HCT116 (cell line): Measurements from ENCODE around the gene SFRP4. TPM values are rescaled to one million over a fixed set of nuclear protein-coding genes. Genes with fewer than 3 reads are reported as not detected.

Experiments
- ATAC-seq: fragments of 200-7000 bp; cut with Tn5 transposase; 2 replicates; pipeline ENCODE4 v1.9.1; 2020; ENCODE audit warnings: mild to moderate bottlenecking, moderate library complexity
- BruUV-seq: library from RNA; stranded (reverse); fragments of 400-500 nt; replicated peaks from 2 replicates; lab custom pipeline; 2021; lab: Mats Ljungman, UMichigan
- CTCF ChIA-PET: fragments of 300-600 bp; sonication (Branson Sonifier 250); formaldehyde crosslinking; loops from one replicate; lab custom pipeline; 2021; ENCODE audit warnings: antibody characterized with exemption; lab: Charles Lee
- POLR2A ChIA-PET: fragments of 300-600, 350-600 bp; sonication (Branson Sonifier 250); formaldehyde crosslinking; loops from one replicate; lab custom pipeline; 2021; ENCODE audit warnings: antibody characterized with exemption; lab: Charles Lee
- RAD21 ChIA-PET, 2 experiments: fragments of 300-600 bp; sonication (Branson Sonifier 250); formaldehyde crosslinking; loops; one replicate each; lab custom pipeline; 2023; ENCODE audit warnings: low total read pairs in 2 of 2; ENCODE audit not compliant: uncharacterized antibody in 2 of 2, unreplicated experiment in 2 of 2, low non-redundant PET in 1 of 2; lab: Charles Lee
- DNase-seq: peaks from one replicate; pipeline ENCODE4 v3.0.0-alpha.2; 2010; ENCODE audit warnings: low read depth, low spot score
- H2AFZ ChIP-seq: fragments of 200-600 bp; shearing (Covaris generic), sonication (generic); 2 replicates; pipeline ENCODE4 v1.6.1; 2017; ENCODE audit warnings: low read depth, mixed run types, mixed read lengths, antibody characterized with exemption, low read length; ENCODE audit not compliant: poor library complexity, severe bottlenecking
- H3K27ac ChIP-seq: 2 replicates; pipeline ENCODE4 v1.5.1; 2012; ENCODE audit warnings: low read depth, low read length
- H3K27me3 ChIP-seq: fragments of 200-600 bp; sonication (generic); 2 replicates; pipeline ENCODE4 v1.6.1; 2016; ENCODE audit warnings: mixed run types, low read length, mixed read lengths; ENCODE audit not compliant: insufficient read depth
- H3K36me3 ChIP-seq, 2 experiments: fragments of 200-500 bp in 1 of 2; fragments of 200-600 bp in 1 of 2; sonication (Bioruptor generic) in 1 of 2; sonication (generic) in 1 of 2; 2 replicates each; pipeline versions ENCODE4 v1.5.1 to v1.6.1; 2014 to 2016; ENCODE audit warnings: low read length in 2 of 2, inconsistent platforms in 1 of 2, mixed read lengths in 1 of 2, mixed run types in 1 of 2; ENCODE audit not compliant: insufficient read depth in 2 of 2, control insufficient read depth in 1 of 2
- H3K4me1 ChIP-seq, 2 experiments: fragments of 200-600 bp in 1 of 2; sonication (generic) in 1 of 2; 2 replicates each; pipeline versions ENCODE4 v1.5.1 to v1.6.1; 2012 to 2017; ENCODE audit warnings: low read length in 2 of 2, inconsistent platforms in 1 of 2, mild to moderate bottlenecking in 1 of 2, mixed read lengths in 1 of 2, mixed run types in 1 of 2, moderate library complexity in 1 of 2; ENCODE audit not compliant: insufficient read depth in 2 of 2, control insufficient read depth in 1 of 2
- H3K4me2 ChIP-seq: fragments of 200-600 bp; sonication (generic); 2 replicates; pipeline ENCODE4 v1.6.1; 2017; ENCODE audit warnings: mixed run types, low read length, mixed read lengths
- H3K4me3 ChIP-seq, 2 experiments: fragments of 200-600 bp in 1 of 2; sonication (generic) in 1 of 2; replicated peaks in 1 of 2; 2 replicates each; pipeline ENCODE4 v1.5.1; 2011 to 2016; ENCODE audit warnings: low read length in 2 of 2, control low read depth in 1 of 2, low read depth in 1 of 2, mild to moderate bottlenecking in 1 of 2, mixed read lengths in 1 of 2, mixed run types in 1 of 2
- H3K79me2 ChIP-seq: fragments of 200-600 bp; sonication (generic); 2 replicates; pipeline ENCODE4 v1.6.1; 2017; ENCODE audit warnings: mild to moderate bottlenecking, mixed run types, low read length, moderate library complexity, mixed read lengths; ENCODE audit not compliant: insufficient read depth
- H3K9ac ChIP-seq: fragments of 200-600 bp; sonication (generic); 2 replicates; pipeline ENCODE4 v1.6.1; 2016; ENCODE audit warnings: low read length, mixed read lengths
- H3K9me2 ChIP-seq: fragments of 200-600 bp; sonication (generic), shearing (Covaris generic); 2 replicates; pipeline ENCODE4 v1.6.1; 2017; ENCODE audit warnings: mixed run types, mild to moderate bottlenecking, moderate library complexity; ENCODE audit not compliant: insufficient read depth
- H3K9me3 ChIP-seq, 2 experiments: fragments of 200-500 bp in 1 of 2; fragments of 200-600 bp in 1 of 2; sonication (Bioruptor generic) in 1 of 2; sonication (generic) in 1 of 2; 2 replicates each; pipeline ENCODE4 v1.6.1; 2014 to 2017; ENCODE audit warnings: low read length in 2 of 2, mixed read lengths in 2 of 2, inconsistent platforms in 1 of 2, low read depth in 1 of 2, mild to moderate bottlenecking in 1 of 2, mixed run types in 1 of 2, moderate library complexity in 1 of 2; ENCODE audit not compliant: control insufficient read depth in 1 of 2, insufficient read depth in 1 of 2
- H4K20me1 ChIP-seq: fragments of 200-600 bp; sonication (generic), shearing (Covaris generic); 2 replicates; pipeline ENCODE4 v1.6.1; 2017; ENCODE audit warnings: mixed run types, mild to moderate bottlenecking, moderate library complexity; ENCODE audit not compliant: insufficient read depth
- CEBPB ChIP-seq: IDR thresholded peaks from 2 replicates; pipeline ENCODE4 v1.6.1; 2012; ENCODE audit warnings: low read depth
- EZH2phosphoT487 ChIP-seq: fragments of 200-600 bp; IDR thresholded peaks from 2 replicates; pipeline ENCODE4 v1.6.1; 2018; ENCODE audit warnings: antibody characterized with exemption, borderline replicate concordance
- MAX ChIP-seq: IDR thresholded peaks from 2 replicates; pipeline ENCODE4 v1.6.1; 2012
- REST ChIP-seq: IDR thresholded peaks from 2 replicates; pipeline ENCODE4 v1.6.1; 2012; ENCODE audit warnings: low read depth
- SIN3A ChIP-seq: IDR thresholded peaks from 2 replicates; pipeline ENCODE4 v1.6.1; 2012; ENCODE audit warnings: low read depth
- SRF ChIP-seq: IDR thresholded peaks from 2 replicates; pipeline ENCODE4 v1.6.1; 2012; ENCODE audit warnings: low read depth
- TCF7L2 ChIP-seq: IDR thresholded peaks from 2 replicates; pipeline ENCODE4 v1.7.0; 2011; ENCODE audit warnings: borderline replicate concordance, inconsistent platforms; ENCODE audit not compliant: insufficient read depth, insufficient read length; ENCODE audit errors: extremely low read depth
- ZFX ChIP-seq: fragments of 450-650 bp; IDR thresholded peaks from 2 replicates; pipeline ENCODE4 v1.6.1; 2017
- intact Hi-C: fragments of 100-400 bp; cut with micrococcal nuclease; formaldehyde crosslinking; loops from 2 replicates; pipeline ENCODE4 v1.10.0; 2022
- total RNA-seq: library from RNA; stranded (reverse); gene quantifications from one replicate; pipeline ENCODE4 v1.2.1, GENCODE V29; 2021; ENCODE audit not compliant: unreplicated experiment

Gene SFRP4
- total RNA-seq, 1 experiment from 2014 or later: 0.25 TPM

GRCh38 chr7:37943905-37944736 is 27.5 kb upstream of the SFRP4 start:
- DNase-seq (no peak), ATAC-seq (no peak)
- peaks cover 9 to 14% of the 10 kb centered on the region in 2 experiments for H3K4me1 ChIP-seq
- no peak overlapping the region for H3K4me2 ChIP-seq
- peaks cover 16% of the 10 kb centered on the region; the same call in 1 of the 2 replicates for H3K79me2 ChIP-seq
- no peak overlapping the region for H3K9ac ChIP-seq
- ChIA-PET POLR2A (no interaction called here), RAD21 (no interaction called here), CTCF (no interaction called here)
- H3K9me2 ChIP-seq: no peaks in the 10 kb centered on the region
- no peaks in the 10 kb centered on the region for H3K27me3 ChIP-seq
- no peak overlapping the region for H2AFZ ChIP-seq
- H3K36me3 ChIP-seq: no peaks in the 10 kb centered on the region
- H3K4me3 ChIP-seq: no peak overlapping the region
- H3K27ac ChIP-seq: no peak overlapping the region
- H4K20me1 ChIP-seq: no peaks in the 10 kb centered on the region
- H3K9me3 ChIP-seq: no peaks in the 10 kb centered on the region
- intact Hi-C loops: no loop called here
- BruUV-seq: no TSS peak
- TF ChIP-seq REST (no peak), ZFX (no peak), MAX (no peak), SIN3A (no peak), EZH2phosphoT487 (no peak), TCF7L2 (no peak), SRF (no peak), CEBPB (no peak)
